Glutamatergic neuron (in vitro differentiated cells): ENCODE measurements around the gene INSIG1. TPM values are rescaled to one million over a fixed set of nuclear protein-coding genes. Genes with fewer than 3 reads are reported as not detected.

Source experiments
- DNase-seq: peaks from one replicate; pipeline ENCODE4 v3.0.0; 2022
- H3K27ac Mint-ChIP-seq: one replicate; pipeline ENCODE4 v1.8.0; 2020; ENCODE audit warnings: mild to moderate bottlenecking, mixed read lengths, inconsistent platforms; ENCODE audit not compliant: unreplicated experiment
- H3K27me3 Mint-ChIP-seq: one replicate; pipeline ENCODE4 v1.8.0; 2020; ENCODE audit warnings: mild to moderate bottlenecking, moderate library complexity, mixed read lengths, inconsistent platforms; ENCODE audit not compliant: unreplicated experiment
- H3K36me3 Mint-ChIP-seq: one replicate; pipeline ENCODE4 v1.8.0; 2020; ENCODE audit warnings: mild to moderate bottlenecking, mixed read lengths, inconsistent platforms; ENCODE audit not compliant: unreplicated experiment
- H3K4me1 Mint-ChIP-seq: one replicate; pipeline ENCODE4 v1.8.0; 2020; ENCODE audit warnings: mild to moderate bottlenecking, low read depth, mixed read lengths, inconsistent platforms; ENCODE audit not compliant: unreplicated experiment
- H3K4me3 Mint-ChIP-seq: one replicate; pipeline ENCODE4 v1.8.0; 2020; ENCODE audit warnings: mild to moderate bottlenecking, mixed read lengths, inconsistent platforms; ENCODE audit not compliant: unreplicated experiment
- H3K9me3 Mint-ChIP-seq: one replicate; pipeline ENCODE4 v1.8.0; 2020; ENCODE audit warnings: mild to moderate bottlenecking, moderate library complexity, mixed read lengths, inconsistent platforms; ENCODE audit not compliant: unreplicated experiment
- total RNA-seq: library from RNA; stranded (reverse); fragmentation: NEBNext Ultra II Directional; extraction: Animal tissue kit (Norgen Biotek cat#: 25700); gene quantifications from one replicate; pipeline ENCODE4 v1.2.1, GENCODE V29; 2021; ENCODE audit not compliant: unreplicated experiment
- TF ChIP-seq, protein P1 (sequence below): fragments of 200-600 bp; sonication (generic); IDR thresholded peaks from one replicate; pipeline ENCODE4 v1.5.0; 2021; ENCODE audit not compliant: partially characterized antibody, unreplicated experiment

INSIG1 gene
- total RNA-seq, 1 donor from 2014 or later, result 95.2 TPM

DNA sequence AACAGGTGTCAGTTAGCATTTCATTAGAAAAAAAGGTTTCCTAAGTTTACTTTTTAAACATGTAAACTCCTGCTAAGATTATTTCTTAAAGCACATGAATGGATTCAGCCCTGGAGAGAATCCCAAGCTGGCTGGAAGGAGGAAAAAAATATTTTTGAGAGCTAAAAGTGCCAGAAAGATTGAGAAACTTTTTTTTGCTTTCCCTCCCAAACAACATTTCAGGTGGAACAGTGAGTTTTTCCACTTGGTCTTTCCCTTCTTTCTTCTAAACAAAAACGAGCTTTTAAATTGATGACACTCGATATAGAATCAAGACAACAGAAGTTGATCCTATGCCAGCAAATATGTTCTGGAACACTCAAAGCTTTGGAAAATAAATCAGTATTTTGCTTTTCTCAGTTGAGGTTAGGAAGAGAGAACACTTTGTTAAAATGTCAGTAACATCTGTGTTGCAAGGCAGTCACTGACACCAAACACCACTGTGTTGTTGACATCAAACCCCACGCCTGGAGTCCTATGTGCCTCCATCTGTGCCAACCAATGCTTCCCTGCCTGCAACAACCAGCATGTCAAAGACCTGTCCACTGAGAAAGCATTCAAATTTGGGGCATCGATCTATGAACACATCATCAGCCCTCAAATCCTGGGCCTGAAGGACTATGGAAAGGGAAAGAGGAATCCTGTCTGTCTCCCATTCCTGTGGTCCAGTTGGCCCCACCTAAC, 22.9 kb upstream of the INSIG1 start:
- DNase-seq, result no peak
- no peaks in the 10 kb centered on the region for H3K36me3 Mint-ChIP-seq
- H3K27ac Mint-ChIP-seq, result no peak overlapping the region
- H3K4me3 Mint-ChIP-seq, result no peak overlapping the region
- H3K4me1 Mint-ChIP-seq, result no peaks in the 10 kb centered on the region
- no peaks in the 10 kb centered on the region for H3K27me3 Mint-ChIP-seq
- peaks cover 5% of the 10 kb centered on the region for H3K9me3 Mint-ChIP-seq
- TF ChIP-seq, protein P1, sequence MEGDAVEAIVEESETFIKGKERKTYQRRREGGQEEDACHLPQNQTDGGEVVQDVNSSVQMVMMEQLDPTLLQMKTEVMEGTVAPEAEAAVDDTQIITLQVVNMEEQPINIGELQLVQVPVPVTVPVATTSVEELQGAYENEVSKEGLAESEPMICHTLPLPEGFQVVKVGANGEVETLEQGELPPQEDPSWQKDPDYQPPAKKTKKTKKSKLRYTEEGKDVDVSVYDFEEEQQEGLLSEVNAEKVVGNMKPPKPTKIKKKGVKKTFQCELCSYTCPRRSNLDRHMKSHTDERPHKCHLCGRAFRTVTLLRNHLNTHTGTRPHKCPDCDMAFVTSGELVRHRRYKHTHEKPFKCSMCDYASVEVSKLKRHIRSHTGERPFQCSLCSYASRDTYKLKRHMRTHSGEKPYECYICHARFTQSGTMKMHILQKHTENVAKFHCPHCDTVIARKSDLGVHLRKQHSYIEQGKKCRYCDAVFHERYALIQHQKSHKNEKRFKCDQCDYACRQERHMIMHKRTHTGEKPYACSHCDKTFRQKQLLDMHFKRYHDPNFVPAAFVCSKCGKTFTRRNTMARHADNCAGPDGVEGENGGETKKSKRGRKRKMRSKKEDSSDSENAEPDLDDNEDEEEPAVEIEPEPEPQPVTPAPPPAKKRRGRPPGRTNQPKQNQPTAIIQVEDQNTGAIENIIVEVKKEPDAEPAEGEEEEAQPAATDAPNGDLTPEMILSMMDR, result no peak

DNA sequence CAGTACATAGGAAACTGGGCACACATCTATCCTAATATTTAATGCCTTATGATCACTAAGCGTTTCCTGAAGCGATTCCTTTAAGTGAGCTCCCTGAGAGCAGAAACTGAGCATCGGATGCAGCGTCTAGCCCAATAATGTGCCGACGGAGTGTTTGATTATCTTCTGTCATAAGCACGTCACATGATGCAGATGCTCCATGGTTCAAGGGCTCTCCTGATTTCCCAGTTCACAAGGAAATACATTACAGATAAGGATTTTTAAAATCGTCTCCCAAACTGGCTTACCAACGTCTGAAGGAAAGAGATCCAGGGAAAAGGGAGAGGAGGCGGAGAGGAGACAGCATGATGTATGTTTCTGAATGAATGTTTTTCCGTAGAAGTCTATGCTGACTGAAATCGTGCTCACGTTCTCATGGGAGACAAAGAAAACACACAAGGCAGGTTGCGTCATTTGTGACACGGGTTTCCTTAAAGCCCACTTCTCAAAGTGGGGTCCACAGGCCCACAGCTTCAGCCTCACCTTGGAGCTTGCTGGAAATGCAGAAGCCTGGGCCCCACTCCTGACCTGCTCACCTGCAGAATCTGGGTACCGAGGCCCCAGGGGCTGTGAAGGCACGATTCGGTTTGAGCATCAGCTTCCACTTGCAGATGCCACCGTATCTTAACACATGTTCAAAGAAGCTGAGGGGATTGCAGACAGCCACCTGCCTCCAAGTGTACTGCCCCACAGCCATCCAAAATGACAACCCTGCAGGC, 21.5 kb upstream of the INSIG1 start:
- Mint-ChIP-seq H3K27ac (no peak overlapping the region), H3K9me3 (peaks cover 5% of the 10 kb centered on the region), H3K4me3 (no peak overlapping the region), H3K27me3 (no peaks in the 10 kb centered on the region), H3K36me3 (no peaks in the 10 kb centered on the region), H3K4me1 (no peaks in the 10 kb centered on the region)
- TF ChIP-seq, protein P1, result no peak
- DNase-seq, result no peak

DNA sequence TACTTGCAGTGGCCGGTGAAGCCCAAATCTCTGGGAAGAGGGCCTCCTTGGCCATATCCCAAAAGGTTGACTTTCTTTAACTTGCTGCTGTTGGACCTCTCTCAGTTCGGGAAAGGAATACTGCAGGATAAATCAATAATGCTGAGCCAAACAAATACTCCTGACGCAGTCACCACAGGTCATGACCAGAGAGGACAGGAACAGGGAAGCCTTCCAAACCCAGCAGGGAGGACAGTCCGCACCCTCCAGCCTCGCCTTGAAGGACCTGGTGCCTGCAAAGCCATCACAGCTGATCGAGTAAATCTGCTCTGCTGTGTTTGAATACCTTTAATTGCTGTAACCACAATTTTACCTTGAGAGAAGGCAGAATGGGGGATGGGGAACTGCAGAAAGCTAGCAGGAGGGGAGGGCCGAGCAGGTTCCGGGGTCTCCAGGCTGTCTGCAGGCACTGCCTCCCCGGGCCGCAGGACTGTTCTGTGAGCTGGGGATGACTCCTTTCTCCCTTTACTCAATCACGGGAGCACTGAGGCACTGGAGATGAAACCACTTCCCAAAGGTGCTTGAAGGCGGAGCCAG, 20.8 kb upstream of the INSIG1 start:
- TF ChIP-seq, protein P1, result no peak
- no peak overlapping the region for H3K4me3 Mint-ChIP-seq
- H3K9me3 Mint-ChIP-seq, result peaks cover 5% of the 10 kb centered on the region
- no peaks in the 10 kb centered on the region for H3K36me3 Mint-ChIP-seq
- H3K4me1 Mint-ChIP-seq, result no peaks in the 10 kb centered on the region
- no peak overlapping the region for H3K27ac Mint-ChIP-seq
- H3K27me3 Mint-ChIP-seq, result no peaks in the 10 kb centered on the region
- DNase-seq, result no peak

DNA sequence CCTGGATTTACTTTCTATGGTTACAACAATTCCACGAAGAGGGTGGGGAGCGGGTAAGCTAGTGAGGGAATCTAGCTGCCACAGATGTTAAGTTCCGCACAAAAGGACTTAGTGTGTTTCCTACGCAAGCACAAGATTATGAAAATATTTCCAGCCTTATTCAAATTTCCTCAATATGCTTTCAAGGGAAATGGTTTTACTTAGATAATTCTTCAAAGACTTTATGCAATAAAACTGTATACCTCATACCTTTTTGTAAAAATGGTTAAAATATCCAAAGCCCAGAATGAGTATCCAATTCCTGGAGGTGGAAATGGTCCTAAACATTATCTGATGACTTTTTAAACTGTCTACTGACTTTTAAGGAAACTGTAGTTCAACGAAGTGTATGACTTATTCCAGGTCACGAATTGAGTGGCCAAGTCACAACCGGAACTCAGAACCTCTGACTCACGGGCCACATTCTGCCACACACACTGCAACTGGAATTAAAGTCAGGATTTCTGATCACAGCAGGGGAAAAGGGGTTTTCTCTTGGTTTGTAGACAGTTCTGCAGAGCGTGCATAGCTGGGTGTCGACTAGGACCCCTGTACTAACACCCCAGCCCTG, 20.2 kb upstream of the INSIG1 start:
- TF ChIP-seq, protein P1, result no peak
- Mint-ChIP-seq H3K27ac (no peak overlapping the region), H3K4me3 (no peak overlapping the region), H3K9me3 (peaks cover 3% of the 10 kb centered on the region), H3K27me3 (no peaks in the 10 kb centered on the region), H3K4me1 (no peaks in the 10 kb centered on the region), H3K36me3 (no peaks in the 10 kb centered on the region)
- DNase-seq, result no peak

DNA sequence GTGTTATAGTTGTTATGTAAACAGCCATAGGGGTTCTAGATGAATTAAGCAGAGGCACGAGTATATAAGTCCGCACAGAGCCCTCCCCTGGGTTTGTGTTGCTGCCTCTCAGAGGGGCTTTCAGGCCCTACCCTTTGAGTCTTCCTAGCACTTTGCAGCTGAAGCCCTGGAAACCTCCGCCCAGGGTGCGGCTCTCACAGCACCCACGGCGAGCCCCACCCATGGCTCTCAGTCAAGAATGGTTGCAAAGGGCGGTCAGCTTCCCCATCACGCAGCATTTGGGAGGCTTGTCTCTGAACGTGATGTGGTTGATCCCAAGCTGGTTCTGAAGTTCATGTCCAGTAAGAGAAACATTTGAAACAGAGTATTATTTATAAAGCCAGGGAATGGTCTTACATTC, 18.8 kb upstream of the INSIG1 start:
- Mint-ChIP-seq H3K4me1 (no peaks in the 10 kb centered on the region), H3K27ac (no peak overlapping the region), H3K27me3 (no peaks in the 10 kb centered on the region), H3K4me3 (no peak overlapping the region), H3K36me3 (no peaks in the 10 kb centered on the region), H3K9me3 (peaks cover 2% of the 10 kb centered on the region)
- DNase-seq, result no peak
- TF ChIP-seq, protein P1, result no peak
